VCaP (cell line): ENCODE results near the gene MX1.
"Not testable (repeated sequence)": the region's sequence is repeated elsewhere in the genome, so short reads cannot be mapped to it uniquely, and the experiment has no call there.

Experiments used
- H3K27ac ChIP-seq: fragments of 450-650 bp; 2 replicates; pipeline ENCODE4 v1.5.1; 2017
- CTCF ChIP-seq: fragments of 450-650 bp; conservative IDR thresholded peaks from 2 replicates; pipeline ENCODE4 v1.5.1; 2017; ENCODE audit warnings: mild to moderate bottlenecking, moderate library complexity

MX1 gene

GRCh38 chr21:41407541-41408460, 18.2 kb upstream of the MX1 start:
- H3K27ac ChIP-seq, result no peak overlapping the region
- no peak for TF ChIP-seq CTCF

GRCh38 chr21:41410361-41410760, 15.7 kb upstream of the MX1 start:
- H3K27ac ChIP-seq, result no peak overlapping the region
- TF ChIP-seq CTCF, result no peak

GRCh38 chr21:41410767-41411448, 15.1 kb upstream of the MX1 start:
- TF ChIP-seq CTCF, result no peak
- no peak overlapping the region for H3K27ac ChIP-seq

- peak; percentile 31 for TF ChIP-seq CTCF
- no peak overlapping the region for H3K27ac ChIP-seq
Measured at GRCh38 chr21:41411449-41412089, 14.5 kb upstream of the MX1 start.

- H3K27ac ChIP-seq, result not testable (repeated sequence)
Measured at GRCh38 chr21:41417505-41417904, 8.5 kb upstream of the MX1 start.

- no peak for TF ChIP-seq CTCF
- no peak overlapping the region for H3K27ac ChIP-seq
Measured at GRCh38 chr21:41418393-41418792, 7.6 kb upstream of the MX1 start.

- TF ChIP-seq CTCF, result no peak
- peak overlapping the region; percentile 92 for H3K27ac ChIP-seq
Measured at GRCh38 chr21:41418956-41419680, 6.9 kb upstream of the MX1 start.
